NCI-H2196 treated with DMSO at 0.1 percent for 48 hours (cell line): ENCODE data around the gene CAMTA2.

Experiments
- DNase-seq: peaks from one replicate; lab custom pipeline; 2025; ENCODE audit not compliant: unreplicated experiment; lab: John Stamatoyannopoulos, UW

CAMTA2 gene

GRCh38 chr17:5002121-5002788 lies 14.8 kb upstream of the CAMTA2 start:
- DNase-seq: no peak

DNA sequence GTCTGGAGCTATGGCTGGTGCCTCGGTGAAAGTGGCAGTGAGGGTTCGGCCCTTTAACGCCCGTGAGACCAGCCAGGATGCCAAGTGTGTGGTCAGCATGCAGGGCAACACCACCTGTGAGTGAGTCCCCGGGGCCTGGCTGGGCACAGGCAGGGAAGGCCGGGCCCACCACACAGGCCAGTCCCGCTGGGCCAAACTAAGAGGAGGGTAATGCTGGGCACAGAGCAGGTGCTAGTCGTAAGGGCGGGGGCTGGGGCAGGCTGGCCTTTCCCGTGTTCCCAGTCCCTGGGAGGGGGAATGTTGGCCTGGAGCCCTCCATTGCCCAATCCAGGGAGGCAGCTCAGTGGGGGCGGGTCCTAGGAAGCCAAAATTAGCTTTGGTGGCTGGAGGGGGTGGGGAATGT lies 12.8 kb upstream of the CAMTA2 start:
- DNase-seq: no peak

DNA sequence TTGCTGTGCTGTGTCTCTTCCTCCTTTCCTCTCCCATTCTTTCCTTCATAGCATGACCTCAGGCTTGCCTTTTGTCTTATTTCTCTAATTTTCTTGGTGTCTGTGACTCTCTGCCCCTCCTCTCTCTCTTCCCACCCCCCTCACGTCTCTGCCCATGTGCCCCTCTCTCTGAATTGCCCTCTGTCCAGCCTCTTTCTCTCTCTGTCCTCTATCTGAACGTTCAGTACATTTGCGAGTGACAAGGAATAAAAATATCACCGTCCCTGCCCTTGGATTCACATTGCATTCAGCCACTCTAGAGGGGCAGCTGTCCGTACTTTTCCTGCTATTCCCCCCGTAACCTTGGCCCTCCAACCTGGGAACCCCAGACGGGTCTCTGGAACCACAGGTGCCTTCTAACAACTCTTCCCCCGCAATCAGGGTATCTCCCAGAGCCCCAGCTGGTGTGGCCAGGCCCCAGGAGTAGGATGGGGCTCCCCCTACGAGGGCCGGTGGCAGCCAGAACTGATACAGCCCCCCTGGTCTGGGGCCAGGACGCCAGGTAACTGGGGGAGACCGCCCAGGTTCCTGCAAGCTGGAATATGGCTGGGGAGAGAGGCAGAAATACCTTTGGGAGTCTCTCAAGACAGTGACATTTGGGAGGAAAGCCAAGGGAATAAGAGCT lies 12.1 kb upstream of the CAMTA2 start:
- DNase-seq: no peak

DNA sequence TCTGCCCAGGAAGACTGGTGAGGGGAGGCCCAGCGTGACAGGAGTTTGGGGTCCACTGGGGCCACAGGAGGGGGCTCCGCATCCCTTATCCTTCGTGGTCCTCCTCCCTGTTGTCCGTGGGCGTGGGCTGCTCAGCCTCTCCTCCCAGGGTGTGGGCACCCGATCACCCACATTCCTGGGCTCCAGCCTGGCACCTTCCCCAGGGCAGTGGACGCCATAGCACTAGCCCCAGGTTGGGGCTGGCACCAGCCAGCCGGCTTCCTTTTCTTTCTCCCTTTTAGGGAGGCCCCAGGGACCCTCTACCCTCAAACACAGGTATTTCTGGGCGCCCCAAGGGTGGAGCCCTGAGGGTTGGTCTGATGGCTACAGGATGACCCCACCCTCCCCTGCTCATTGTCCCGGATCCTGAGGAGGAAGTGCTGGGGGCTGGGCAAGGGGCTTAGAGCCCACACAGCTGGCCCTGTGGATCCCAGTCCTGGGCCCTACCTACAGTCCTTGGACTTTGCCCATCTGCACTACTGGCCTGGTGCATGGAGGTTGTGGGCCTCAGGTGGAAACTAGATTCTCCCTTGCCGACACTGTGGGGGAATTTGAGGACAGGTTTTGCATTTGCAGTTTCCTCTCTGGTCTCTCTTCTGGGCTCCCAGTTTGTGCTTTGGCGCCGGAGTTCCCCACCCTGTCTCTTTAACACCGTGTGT lies 11.4 kb upstream of the CAMTA2 start:
- DNase-seq: no peak

DNA sequence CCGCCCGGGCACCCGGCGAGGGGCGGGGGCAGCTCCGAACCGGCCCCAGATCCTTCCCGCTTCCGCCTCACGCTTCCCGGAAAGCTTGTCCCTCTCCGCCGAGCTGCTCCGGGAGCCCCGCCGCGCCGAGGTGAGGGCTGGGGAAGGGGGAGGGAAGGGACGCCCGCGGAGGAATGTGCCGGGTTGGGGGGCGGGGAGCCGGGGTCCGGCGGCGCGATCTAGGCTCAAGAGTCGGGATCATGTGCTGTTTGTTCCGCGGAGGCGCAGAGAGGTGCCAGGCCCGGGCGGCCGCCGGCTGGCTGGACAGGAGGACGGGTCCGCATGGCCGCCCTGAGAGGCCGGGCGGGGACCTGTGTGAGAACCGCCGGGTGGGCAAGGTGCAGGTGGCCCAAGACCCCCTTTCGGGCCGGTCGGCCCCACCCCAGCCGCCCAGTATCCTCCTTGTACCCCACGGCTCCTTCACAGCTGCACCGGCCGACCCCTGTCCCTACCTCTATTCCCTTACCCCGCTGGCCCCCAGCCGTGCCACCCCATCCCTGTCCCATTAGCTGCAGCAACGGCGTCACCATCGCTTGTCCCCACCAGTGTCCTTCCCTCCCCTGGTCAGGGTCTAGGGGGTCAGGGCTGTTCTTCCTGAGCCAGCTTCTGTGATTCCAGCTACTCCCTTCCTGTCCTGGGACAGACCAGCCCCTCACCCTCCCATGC lies 10.7 kb upstream of the CAMTA2 start:
- DNase-seq: no peak

- peak; percentile 42 for DNase-seq
Measured at GRCh38 chr17:4997302-4998026, 10.0 kb upstream of the CAMTA2 start, which contains the start of the genes INCA1 and KIF1C. TSS of gene INCA1 (minus strand) at chr17:4997522. CDS start at chr17:4994437, 3,085 bp downstream. TSS of gene KIF1C (plus strand) at chr17:4997950. CDS start at chr17:5000247, 2,297 bp downstream.

DNA sequence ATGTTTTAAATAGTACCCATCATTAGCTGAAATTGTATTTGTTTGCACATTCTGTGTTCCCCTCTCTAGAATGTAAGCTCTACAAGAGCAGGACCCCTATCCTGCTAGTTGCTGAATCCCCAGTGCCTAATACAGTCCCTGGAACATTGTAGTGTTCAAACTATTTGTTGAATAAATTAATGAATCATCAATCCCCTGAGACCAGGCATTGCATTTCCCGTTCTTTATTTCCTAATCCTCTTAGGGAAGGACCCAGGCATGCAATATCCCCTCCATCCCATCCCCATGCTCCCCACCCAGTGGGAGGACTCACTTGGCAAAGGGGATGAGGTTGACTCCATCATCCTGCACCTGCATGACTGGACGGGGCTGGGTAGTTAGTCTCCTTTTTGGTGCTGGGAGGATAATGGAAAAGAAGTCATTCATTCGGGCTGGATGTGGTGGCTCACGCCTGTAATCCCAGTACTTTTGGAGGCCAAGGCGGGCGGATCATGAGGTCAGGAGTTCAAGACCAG lies 6.7 kb upstream of the CAMTA2 start:
- DNase-seq: no peak

- no peak for DNase-seq
Measured at GRCh38 chr17:4987767-4988567, 492 bp upstream of the CAMTA2 start.

DNA sequence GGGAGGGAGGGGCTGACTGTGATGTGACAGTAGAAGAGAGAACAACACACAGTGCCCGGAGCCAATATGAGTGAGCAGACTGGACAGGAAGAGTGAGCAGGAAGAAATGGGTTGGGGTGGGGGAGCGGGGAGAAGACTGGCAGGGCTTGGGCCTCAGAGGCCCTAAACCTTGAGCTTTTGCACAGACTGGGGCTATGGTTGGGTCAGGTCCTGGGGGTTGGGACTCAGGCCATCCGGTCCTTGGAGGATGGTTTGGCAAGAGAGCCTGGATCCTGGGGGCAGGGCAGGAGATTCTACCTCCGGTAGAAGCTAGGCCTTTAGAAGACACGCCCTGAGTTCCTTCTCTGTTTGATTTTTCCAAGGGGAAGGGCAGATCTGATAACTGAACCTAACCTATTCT lies 1.1 kb downstream of the CAMTA2 start:
- DNase-seq: no peak

DNA sequence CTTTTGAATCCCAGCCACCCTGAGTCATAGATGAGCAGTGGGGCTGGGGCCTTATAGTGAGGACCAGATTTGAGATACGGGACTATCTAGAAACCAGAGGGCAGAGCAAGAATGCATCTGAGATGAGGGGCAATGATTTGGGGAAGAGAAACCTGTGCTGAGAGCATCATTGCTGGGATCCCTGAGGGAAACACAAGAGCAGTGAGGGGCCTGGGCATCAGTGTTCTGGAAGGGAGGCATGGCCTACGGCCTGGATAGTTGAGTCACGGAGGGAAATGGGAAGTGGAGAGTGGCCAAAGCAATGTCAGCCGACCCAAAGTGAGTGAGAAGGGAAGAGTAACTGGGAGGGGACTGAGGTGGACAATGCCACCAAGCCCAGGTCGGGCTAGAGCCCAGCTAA lies 5.2 kb downstream of the CAMTA2 start:
- DNase-seq: no peak

DNA sequence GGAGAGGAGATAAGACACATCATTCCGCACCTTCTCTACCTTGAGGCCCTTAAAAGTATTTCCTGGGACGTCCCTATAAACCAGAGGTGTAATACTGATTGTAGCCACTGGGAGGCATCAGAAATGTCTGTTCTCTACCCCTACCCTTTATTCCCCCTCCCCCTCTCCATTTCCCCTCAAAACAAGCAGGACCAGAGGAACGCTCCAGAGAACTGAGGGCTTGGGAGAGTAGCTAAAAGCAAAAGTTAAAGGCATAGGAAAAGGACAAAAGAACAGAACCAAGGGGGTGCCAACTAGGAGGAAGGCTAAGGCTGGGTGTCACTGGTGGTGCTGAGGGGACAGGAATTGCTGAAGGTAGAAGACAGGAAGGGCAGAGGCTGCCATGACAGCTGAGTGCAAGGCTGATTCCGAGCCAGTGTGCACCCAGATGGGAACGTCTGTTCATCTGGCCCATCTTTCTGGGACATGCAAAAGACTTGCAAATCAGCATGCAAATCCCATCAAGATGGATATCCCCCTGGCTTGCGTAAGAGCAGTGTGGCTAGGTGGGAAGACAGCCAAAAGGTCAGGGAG lies 6.7 kb downstream of the CAMTA2 start:
- no peak for DNase-seq

- DNase-seq: no peak
Measured at GRCh38 chr17:4978726-4979125, 8.7 kb downstream of the CAMTA2 start.

- no peak for DNase-seq
Measured at GRCh38 chr17:4974115-4974670, 13.3 kb downstream of the CAMTA2 start.

DNA sequence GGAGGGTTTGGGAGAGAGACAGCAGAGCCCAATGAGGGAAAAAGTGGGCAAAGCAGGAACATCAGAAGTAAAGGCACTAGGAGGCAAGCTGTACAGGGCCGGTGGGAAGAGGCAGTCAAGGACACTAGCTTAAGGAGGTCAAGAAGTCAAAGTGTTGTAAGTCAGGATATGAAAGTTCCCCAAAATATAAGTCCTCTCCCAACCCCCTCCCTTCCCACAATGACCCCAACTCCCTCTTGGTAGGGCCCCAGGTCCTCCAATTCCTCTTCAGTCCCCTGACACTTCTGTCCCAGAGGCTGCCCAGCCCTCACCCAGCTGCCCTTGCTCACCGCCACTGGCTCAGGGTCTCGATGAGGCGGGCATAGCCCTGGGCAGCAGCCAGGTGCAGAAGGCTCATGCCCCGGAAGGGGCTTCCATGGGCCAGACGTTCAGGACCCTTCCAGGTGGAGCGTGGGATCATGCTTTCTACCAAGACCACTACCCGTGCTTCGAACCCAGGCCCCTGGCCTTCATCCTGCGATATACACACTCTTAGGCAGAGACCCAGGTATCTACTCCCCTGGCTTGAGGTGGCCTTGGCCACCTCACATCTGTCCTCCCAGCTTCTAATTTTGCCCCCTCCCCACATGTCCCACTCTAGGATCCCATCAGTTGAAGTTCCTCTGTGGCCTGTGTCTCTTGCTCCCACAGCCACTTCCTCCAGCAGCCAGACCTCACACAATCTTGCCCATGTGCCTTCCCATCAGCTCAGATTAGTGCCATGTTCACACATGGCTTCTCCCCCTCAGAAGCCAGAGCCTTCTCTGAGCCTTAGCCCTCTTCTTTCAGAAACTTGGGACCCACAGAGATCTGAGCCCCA lies 14.0 kb downstream of the CAMTA2 start:
- no peak for DNase-seq

DNA sequence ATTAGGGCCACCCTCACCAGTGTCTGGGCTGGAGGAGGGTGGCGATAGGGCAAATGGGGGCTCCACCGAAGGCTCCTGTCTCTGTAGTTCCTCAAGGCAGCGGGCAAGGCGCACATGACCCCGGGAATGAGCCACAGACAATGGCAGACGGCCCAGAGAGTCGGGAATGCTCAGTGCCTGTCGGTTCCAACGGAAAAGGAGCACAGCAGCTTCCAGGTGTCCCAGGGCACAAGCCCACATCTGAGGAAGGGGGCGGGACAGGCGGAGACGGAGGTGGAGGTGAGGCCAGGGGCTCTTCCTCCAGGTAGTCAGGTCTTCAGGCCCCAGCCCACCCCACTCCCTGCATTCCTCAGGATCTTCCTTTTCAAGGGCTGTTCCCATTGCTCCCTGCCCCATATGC lies 14.7 kb downstream of the CAMTA2 start:
- DNase-seq: no peak

- no peak for DNase-seq
Measured at GRCh38 chr17:4972322-4972721, 15.2 kb downstream of the CAMTA2 start.

DNA sequence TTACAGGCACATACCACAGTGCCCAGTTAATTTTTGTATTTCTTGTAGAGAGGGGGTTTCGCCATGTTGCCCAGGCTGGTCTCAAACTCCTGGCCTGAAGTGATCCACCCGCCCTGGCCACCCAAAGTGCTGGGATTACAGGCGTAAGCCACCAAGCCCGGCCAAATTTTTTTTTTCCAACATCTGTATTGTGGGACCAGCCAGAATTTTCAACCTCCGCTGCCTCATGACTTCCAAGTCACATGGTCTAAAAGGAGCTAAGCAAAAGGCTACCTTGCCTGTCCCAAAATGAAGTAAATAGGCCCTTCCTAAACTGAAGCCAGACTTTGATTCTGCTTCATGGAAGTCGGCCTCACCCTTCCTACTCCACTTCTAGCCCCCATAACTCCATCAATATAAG lies 15.6 kb downstream of the CAMTA2 start:
- DNase-seq: no peak

GRCh38 chr17:4970273-4970672 lies 17.2 kb downstream of the CAMTA2 start:
- DNase-seq: no peak
